ENCODE measurements around the gene LUC7L3. TPM values are rescaled to one million over a fixed set of nuclear protein-coding genes. Genes with fewer than 3 reads are reported as not detected.

The LUC7L3 gene
- total and polyA plus RNA-seq, 10 of the 15 experiments (the other 5 are each of a cell fraction or from before 2014, with no cell fraction given): 51.3 to 176 (median 149) TPM

GRCh38 chr17:50767030-50767429, 47.6 kb downstream of the LUC7L3 start:
- Histone ChIP-seq H3K4me1 (ENCODE audit: control insufficient read depth, insufficient read depth, low read length) (peaks cover 19% of the 10 kb centered on the region), H3K36me3 (ENCODE audit: control insufficient read depth in 2 of 2, insufficient read depth in 2 of 2, low read length in 1 of 2) (no peaks in the 10 kb centered on the region), H3K9ac (ENCODE audit: control insufficient read depth, insufficient read depth, low read length) (no peak overlapping the region), H3K27me3 (replicated peaks in 1 of 2; ENCODE audit: control insufficient read depth in 2 of 2, insufficient read depth in 2 of 2, low read length in 1 of 2) (no peaks in the 10 kb centered on the region), H3K9me3 (replicated peaks; ENCODE audit: control insufficient read depth, insufficient read depth, low read length) (no peaks in the 10 kb centered on the region), H2AFZ (ENCODE audit: control insufficient read depth, low read depth, low read length) (no peak overlapping the region), H4K20me1 (ENCODE audit: control insufficient read depth, insufficient read depth) (no peaks in the 10 kb centered on the region), H3K27ac (ENCODE audit: control insufficient read depth, insufficient read depth) (no peak overlapping the region), H3K4me3 (no peak overlapping the region), H3K4me2 (ENCODE audit: control insufficient read depth, insufficient read depth) (no peak overlapping the region), H3K79me2 (ENCODE audit: control insufficient read depth, insufficient read depth, low read length) (no peaks in the 10 kb centered on the region)
- no TSS peak for BruUV-seq (replicated peaks)
- ATAC-seq: no peak
- 19% methylated on average over 7 of the region's 7 CpGs for WGBS (ENCODE audit: insufficient coverage, insufficient replicate concordance, low lambda C conversion rate, missing lambda C conversion rate)
- FAIRE-seq: no peak
- ChIA-PET SMC1A (ENCODE audit: uncharacterized antibody, unreplicated experiment) (interaction anchor here (0.6 to 1.8 kb wide), 2 partner anchors 16 to 739 kb away, joined by 3 to 7 read pairs; no protein-coding TSS in a partner anchor), POLR2A (no interaction called here), RAD21 (ENCODE audit: unreplicated experiment) (no interaction called here), CTCF (interaction anchor here (2.8 kb wide), 1 partner anchor 16 kb away, joined by 8 read pairs; no protein-coding TSS in a partner anchor)
- in situ Hi-C loops (cut with MboI) (no loop called here), intact Hi-C loops (cut with micrococcal nuclease; ENCODE audit: unreplicated experiment) (no loop called here)
- no peak for DNase-seq (ENCODE audit: low read depth, low spot score)
- TF ChIP-seq CHD4 (IDR thresholded peaks at IDR 0.05): no peak
- TF ChIP-seq KAT2A (conservative IDR thresholded peaks at IDR 0.05; ENCODE audit: control insufficient read depth, low read depth, low read length): no peak
- TF ChIP-seq USF2 (IDR thresholded peaks at IDR 0.05; ENCODE audit: borderline replicate concordance, low read depth, low read length): no peak
- TF ChIP-seq SKIL (IDR thresholded peaks at IDR 0.05; ENCODE audit: low read depth, poor library complexity, severe bottlenecking): no peak
- no peak for TF ChIP-seq E2F4 (IDR thresholded peaks at IDR 0.05; ENCODE audit: low read depth, low read length)
- no peak for TF ChIP-seq GABPA (IDR thresholded peaks at IDR 0.05; ENCODE audit: low read depth)
- no peak for TF ChIP-seq IKZF2 (IDR thresholded peaks at IDR 0.05)
- TF ChIP-seq SMARCA5 (IDR thresholded peaks at IDR 0.05): no peak
- TF ChIP-seq BACH1 (IDR thresholded peaks at IDR 0.05; ENCODE audit: borderline replicate concordance): no peak
- TF ChIP-seq RAD51 (IDR thresholded peaks at IDR 0.05): no peak
- TF ChIP-seq ATF2 (IDR thresholded peaks at IDR 0.05; ENCODE audit: low read length): no peak
- TF ChIP-seq ATF3 (IDR thresholded peaks at IDR 0.05; ENCODE audit: borderline replicate concordance, extremely low read depth, low read depth, low read length): no peak
- TF ChIP-seq IKZF1 (conservative IDR thresholded peaks at IDR 0.05): no peak
- no peak for TF ChIP-seq ZNF384 (IDR thresholded peaks at IDR 0.05; ENCODE audit: borderline replicate concordance, low read depth, low read length)
- TF ChIP-seq BCLAF1 (IDR thresholded peaks at IDR 0.05): no peak
- no peak for TF ChIP-seq SMAD1 (IDR thresholded peaks at IDR 0.05; ENCODE audit: low read depth, partially characterized antibody)

Measured in GM12878 (cell line).